Choroid plexus epithelial cell (primary cell): ENCODE data around the gene GRM1.

Experiments
- DNase-seq: peaks from one replicate; pipeline ENCODE4 v3.0.0-alpha.2; 2010; ENCODE audit warnings: low read depth
- H3K4me3 ChIP-seq: 2 replicates; pipeline ENCODE4 v1.5.1; 2011; ENCODE audit warnings: low read depth, mild to moderate bottlenecking, control low read depth, low read length, moderate library complexity
- CTCF ChIP-seq: conservative IDR thresholded peaks from 2 replicates; pipeline ENCODE4 v1.5.1; 2011; ENCODE audit warnings: low read depth, mild to moderate bottlenecking, control low read depth, inconsistent platforms, low read length, moderate library complexity

GRM1 gene

DNA sequence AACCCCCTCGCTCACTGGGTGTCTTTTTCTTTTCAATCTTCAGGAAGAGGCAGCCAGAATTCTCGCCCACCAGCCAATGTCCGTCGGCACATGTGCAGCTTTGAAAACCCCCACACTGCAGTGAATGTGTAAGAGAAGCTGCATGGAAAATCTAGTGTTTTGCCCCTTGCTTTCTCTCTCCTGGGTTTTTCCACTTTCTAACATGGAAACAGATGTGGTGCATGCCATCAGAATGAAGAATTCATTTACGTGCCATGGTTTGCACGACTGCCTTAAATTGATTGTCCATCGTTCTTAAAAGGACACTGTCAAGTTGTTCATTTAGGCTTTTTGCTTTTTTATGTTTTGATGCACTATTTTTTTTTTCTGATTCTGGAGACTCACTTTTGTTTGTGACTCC, 397.7 kb downstream of the GRM1 start:
- H3K4me3 ChIP-seq = no peak overlapping the region
- DNase-seq = no peak
- no peak for TF ChIP-seq CTCF

- no peak for TF ChIP-seq CTCF
- DNase-seq = no peak
Measured at GRCh38 chr6:146429831-146430230, 401.0 kb downstream of the GRM1 start.

GRCh38 chr6:146433881-146434731, 405.2 kb downstream of the GRM1 start:
- DNase-seq = peak; percentile 16
- H3K4me3 ChIP-seq = peak overlapping the region; percentile 43

More at GRCh38 chr6:146429831-146430230, 401.0 kb downstream of the GRM1 start:
- H3K4me3 ChIP-seq = no peak overlapping the region

DNA sequence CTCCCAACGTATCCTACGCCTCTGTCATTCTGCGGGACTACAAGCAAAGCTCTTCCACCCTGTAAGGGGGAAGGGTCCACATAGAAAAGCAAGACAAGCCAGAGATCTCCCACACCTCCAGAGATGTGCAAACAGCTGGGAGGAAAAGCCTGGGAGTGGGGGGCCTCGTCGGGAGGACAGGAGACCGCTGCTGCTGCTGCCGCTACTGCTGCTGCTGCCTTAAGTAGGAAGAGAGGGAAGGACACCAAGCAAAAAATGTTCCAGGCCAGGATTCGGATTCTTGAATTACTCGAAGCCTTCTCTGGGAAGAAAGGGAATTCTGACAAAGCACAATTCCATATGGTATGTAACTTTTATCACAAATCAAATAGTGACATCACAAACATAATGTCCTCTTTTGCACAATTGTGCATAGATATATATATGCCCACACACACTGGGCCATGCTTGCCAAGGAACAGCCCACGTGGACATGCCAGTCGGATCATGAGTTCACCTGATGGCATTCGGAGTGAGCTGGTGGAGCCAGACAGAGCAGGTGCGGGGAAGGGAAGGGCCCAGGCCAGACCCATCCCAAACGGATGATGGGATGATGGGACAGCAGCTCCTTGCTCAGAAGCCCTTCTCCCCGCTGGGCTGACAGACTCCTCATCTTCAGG, 406.0 kb downstream of the GRM1 start:
- no peak for TF ChIP-seq CTCF
- H3K4me3 ChIP-seq = peak overlapping the region; percentile 43
- no peak for DNase-seq

More at GRCh38 chr6:146433881-146434731, 405.2 kb downstream of the GRM1 start:
- no peak for TF ChIP-seq CTCF

GRCh38 chr6:146441907-146442306, 413.0 kb downstream of the GRM1 start:
- DNase-seq = no peak
- H3K4me3 ChIP-seq = no peak overlapping the region
- no peak for TF ChIP-seq CTCF

DNA sequence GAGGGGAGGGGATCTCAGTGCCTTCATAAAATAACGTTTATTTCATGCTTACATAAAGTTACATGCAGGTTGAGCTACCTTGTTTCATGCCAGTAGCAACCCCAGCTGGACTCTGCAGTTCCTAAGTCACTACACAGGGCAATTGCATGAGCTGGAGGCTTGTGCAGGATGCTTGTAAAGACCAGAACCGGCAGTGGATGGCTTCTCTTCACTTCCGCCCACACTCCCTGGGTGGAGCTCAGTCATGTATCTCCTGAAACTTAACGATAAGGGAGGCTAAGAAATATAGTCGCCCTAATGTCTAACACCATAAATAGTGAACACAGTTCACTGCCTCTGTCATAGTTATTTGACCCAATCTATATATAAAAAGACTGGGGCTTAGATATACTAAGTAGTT, 415.3 kb downstream of the GRM1 start:
- TF ChIP-seq CTCF = no peak
- no peak overlapping the region for H3K4me3 ChIP-seq
- no peak for DNase-seq

- no peak for TF ChIP-seq CTCF
- DNase-seq = no peak
- H3K4me3 ChIP-seq = no peak overlapping the region
Measured at GRCh38 chr6:146445233-146445632, 416.4 kb downstream of the GRM1 start.
